Measurements from ENCODE around the gene CMBL. TPM values are rescaled to one million over a fixed set of nuclear protein-coding genes. Genes with fewer than 3 reads are reported as not detected.

The CMBL gene
- total and polyA plus RNA-seq, 2 of the 13 experiments (the other 11 are each of a cell fraction or from before 2014, with no cell fraction given): 11.5 to 17.0 TPM

- TF ChIP-seq HNF1A (IDR thresholded peaks at IDR 0.05; ENCODE audit: low read depth) (no peak), HNF1A (CRISPR knock-in tag; IDR thresholded peaks at IDR 0.05; ENCODE audit: borderline replicate concordance) (no peak), ARID5B (CRISPR knock-in tag; IDR thresholded peaks at IDR 0.05) (peak; percentile 53; the same call in 1 of the 2 replicates), ZNF501 (CRISPR knock-in tag; IDR thresholded peaks at IDR 0.05) (peak; percentile 76), GTF2F1 (IDR thresholded peaks at IDR 0.05; ENCODE audit: low read length) (no peak), DNMT1 (CRISPR knock-in tag; IDR thresholded peaks at IDR 0.05) (0 out of 2 replicates have a peak, but pooled peaks have one; percentile 65), KDM6A (CRISPR knock-in tag; IDR thresholded peaks at IDR 0.05; ENCODE audit: low read depth) (no peak), HNRNPUL1 (IDR thresholded peaks at IDR 0.05; ENCODE audit: low read depth, low read length) (no peak), ZSCAN21 (CRISPR knock-in tag; IDR thresholded peaks at IDR 0.05; ENCODE audit: borderline replicate concordance) (no peak; the same call in 1 of the 2 replicates), ZNF34 (CRISPR knock-in tag; IDR thresholded peaks at IDR 0.05; ENCODE audit: borderline replicate concordance) (peak; percentile 31; the same call in 1 of the 2 replicates), SNRNP70 (IDR thresholded peaks at IDR 0.05; ENCODE audit: low read depth, low read length) (no peak), REPIN1 (CRISPR knock-in tag; IDR thresholded peaks at IDR 0.05; ENCODE audit: borderline replicate concordance, low read depth) (no peak), TRIM24 (CRISPR knock-in tag; IDR thresholded peaks at IDR 0.05) (no peak), MXI1 (IDR thresholded peaks at IDR 0.05; ENCODE audit: borderline replicate concordance, low read depth, low read length) (no peak)
Observed at GRCh38 chr5:10307206-10308148, at the start of gene CMBL (continued).

Measured in HepG2 (cell line).